Esophagus muscularis mucosa (tissue), 4 donors: ENCODE data around the gene MAOB. TPM values are rescaled to one million over a fixed set of nuclear protein-coding genes. Genes with fewer than 3 reads are reported as not detected.

Source experiments
- DNase-seq: peaks from one replicate; pipeline ENCODE4 v3.0.0-alpha.2; 2017; ENCODE audit errors: extremely low spot score
- H3K27ac ChIP-seq, 4 donors: fragments of 200-600 bp; sonication (generic); replicated peaks in 1 of 4; 1 replicate in 3 of 4; 2 replicates in 1 of 4; pipeline ENCODE4 v1.5.1; 2016 to 2019; ENCODE audit warnings: mild to moderate bottlenecking in 1 of 4
- H3K27me3 ChIP-seq, 4 donors: fragments of 200-600 bp; sonication (generic); one replicate each; pipeline versions ENCODE4 v1.5.1 to v1.6.0; 2016 to 2019
- H3K36me3 ChIP-seq, 4 donors: fragments of 200-600 bp; sonication (generic); one replicate each; pipeline ENCODE4 v1.5.1; 2016 to 2019
- H3K4me1 ChIP-seq, 4 donors: fragments of 200-600 bp; sonication (generic); one replicate each; pipeline ENCODE4 v1.5.1; 2016 to 2019
- H3K4me3 ChIP-seq, 4 donors: fragments of 200-600 bp; sonication (generic); 1 replicate in 2 of 4; 2 replicates in 2 of 4; pipeline ENCODE4 v1.5.1; 2016 to 2019; ENCODE audit warnings: mild to moderate bottlenecking in 4 of 4, moderate library complexity in 1 of 4
- H3K9me3 ChIP-seq, 4 donors: fragments of 200-600 bp; sonication (generic); 1 replicate in 3 of 4; 2 replicates in 1 of 4; pipeline ENCODE4 v1.5.1; 2016 to 2019
- CTCF ChIP-seq, 3 experiments: fragments of 200-600 bp in 2 of 3; fragments of 450-650 bp in 1 of 3; sonication (generic) in 2 of 3; IDR thresholded peaks; one replicate each; pipeline ENCODE4 v1.5.1; 2017 to 2019; ENCODE audit warnings: antibody characterized with exemption in 3 of 3, mild to moderate bottlenecking in 2 of 3, moderate library complexity in 1 of 3
- EP300 ChIP-seq: sonication (generic); formaldehyde crosslinking; IDR thresholded peaks from one replicate; pipeline ENCODE4 v1.6.1; 2017; ENCODE audit warnings: antibody characterized with exemption
- POLR2A ChIP-seq: fragments of 450-650 bp; IDR thresholded peaks from one replicate; pipeline ENCODE4 v1.6.1; 2017; ENCODE audit warnings: antibody characterized with exemption, moderate library complexity, mild to moderate bottlenecking, low read depth
- POLR2AphosphoS5 ChIP-seq, 2 donors: sonication (generic); formaldehyde crosslinking; IDR thresholded peaks; one replicate each; pipeline ENCODE4 v1.6.1; 2017; ENCODE audit warnings: antibody characterized with exemption in 2 of 2
- WGBS: methylation state at CpG from one replicate; pipeline ENCODE4 v1.1.5; 2018; 5-methylcytosine and 5-hydroxymethylcytosine counted together
- intact Hi-C: fragments of 100-400 bp; cut with DNase I; formaldehyde crosslinking; loops from one replicate; pipeline ENCODE4 v1.15.1; 2023
- total RNA-seq, 4 donors: library from RNA; depleted of rRNA; stranded (reverse); fragments of >200 nt; gene quantifications; one replicate each; pipeline versions ENCODE4 v1.1.0 to v1.2.1, GENCODE V29; 2016

Gene MAOB
- total RNA-seq, 4 donors from 2014 or later, result 37.1 to 87.8 (median 41.3) TPM

GRCh38 chrX:43850629-43851028 lies 31.6 kb downstream of the MAOB start:
- TF ChIP-seq EP300, result no peak
- no peak for TF ChIP-seq POLR2AphosphoS5 (IDR thresholded peaks at IDR 0.05)
- TF ChIP-seq CTCF (IDR thresholded peaks at IDR 0.05), result no peak

GRCh38 chrX:43849173-43849572 lies 33.1 kb downstream of the MAOB start:
- Histone ChIP-seq H3K36me3 (no peaks in the 10 kb centered on the region), H3K27me3 (no peaks in the 10 kb centered on the region), H3K4me3 (no peak overlapping the region), H3K9me3 (no peaks in the 10 kb centered on the region), H3K4me1 (peaks cover 0 to 20% (median 10%) of the 10 kb centered on the region in 4 donors), H3K27ac (peak overlapping the region in 2 of 4 donors; percentile 21 to 36)
- 45% methylated on average over 6 of the region's 6 CpGs for WGBS
- intact Hi-C loops, result no loop called here
- DNase-seq, result no peak
- TF ChIP-seq POLR2A (no peak), EP300 (no peak), POLR2AphosphoS5 (IDR thresholded peaks at IDR 0.05) (no peak), CTCF (IDR thresholded peaks at IDR 0.05) (no peak)

More at GRCh38 chrX:43850629-43851028, 31.6 kb downstream of the MAOB start:
- no peak for DNase-seq
- Histone ChIP-seq H3K27me3 (no peaks in the 10 kb centered on the region), H3K36me3 (no peaks in the 10 kb centered on the region), H3K27ac (no peak overlapping the region), H3K4me1 (peaks cover 0 to 20% (median 12%) of the 10 kb centered on the region in 4 donors), H3K9me3 (no peaks in the 10 kb centered on the region), H3K4me3 (no peak overlapping the region)
- 65% methylated on average over 2 of the region's 2 CpGs for WGBS
- intact Hi-C loops, result no loop called here

GRCh38 chrX:43847352-43847751 lies 34.9 kb downstream of the MAOB start:
- H3K27me3 ChIP-seq, result no peaks in the 10 kb centered on the region
- WGBS, result 91% methylated on average over 2 of the region's 2 CpGs
- intact Hi-C loops, result no loop called here
- H3K9me3 ChIP-seq, result no peaks in the 10 kb centered on the region
- no peak for DNase-seq
- H3K36me3 ChIP-seq, result no peaks in the 10 kb centered on the region
- no peak overlapping the region for H3K4me3 ChIP-seq
- no peak for TF ChIP-seq POLR2AphosphoS5 (IDR thresholded peaks at IDR 0.05)
- TF ChIP-seq CTCF (IDR thresholded peaks at IDR 0.05), result no peak
- TF ChIP-seq EP300, result no peak
- no peak overlapping the region for H3K27ac ChIP-seq
- peaks cover 0 to 20% (median 10%) of the 10 kb centered on the region in 4 donors for H3K4me1 ChIP-seq

DNA sequence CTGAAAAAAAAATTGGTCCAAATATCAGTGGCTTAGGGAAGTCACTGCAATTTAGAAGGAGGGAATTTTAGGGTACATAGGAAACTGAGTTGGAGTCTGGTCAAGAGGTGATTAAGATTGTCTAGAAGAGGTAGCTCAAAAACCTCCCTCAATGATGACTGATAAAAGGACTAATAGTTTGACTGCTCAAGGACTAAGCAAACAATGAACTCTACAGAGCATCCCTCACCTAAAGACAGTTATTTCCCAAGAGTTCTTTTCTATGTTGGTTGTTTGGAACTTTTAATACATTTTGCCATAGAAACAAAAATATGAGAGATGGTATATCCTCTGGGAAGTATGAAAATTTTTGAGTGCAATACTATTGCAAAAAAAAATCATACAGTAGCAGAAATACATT lies 35.7 kb downstream of the MAOB start:
- intact Hi-C loops, result no loop called here

DNA sequence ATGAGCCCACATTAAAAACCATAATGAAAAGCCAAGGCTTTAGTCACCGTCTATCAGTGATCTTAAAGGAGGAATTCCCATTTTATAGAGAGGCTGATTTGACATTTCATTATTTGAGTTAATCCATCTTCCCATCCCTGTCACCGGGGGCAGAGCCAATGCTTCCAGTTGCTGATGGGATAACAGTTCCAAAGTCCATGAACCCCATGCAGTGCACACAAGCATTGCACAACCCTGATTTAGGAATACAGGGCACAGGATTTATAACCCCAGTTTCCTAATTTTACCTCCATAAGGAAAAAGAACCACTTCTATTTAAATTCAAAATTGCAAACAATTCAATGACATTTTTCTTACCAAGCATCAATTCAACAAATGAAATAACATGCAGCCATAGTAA lies 36.5 kb downstream of the MAOB start:
- DNase-seq, result no peak
- Histone ChIP-seq H3K4me3 (no peak overlapping the region), H3K4me1 (peaks cover 0 to 20% (median 10%) of the 10 kb centered on the region in 4 donors), H3K27ac (no peak overlapping the region), H3K9me3 (no peaks in the 10 kb centered on the region), H3K36me3 (no peaks in the 10 kb centered on the region), H3K27me3 (no peaks in the 10 kb centered on the region)
- TF ChIP-seq POLR2AphosphoS5 (IDR thresholded peaks at IDR 0.05) (no peak), POLR2A (no peak), EP300 (no peak), CTCF (IDR thresholded peaks at IDR 0.05) (no peak)
- intact Hi-C loops, result no loop called here
- WGBS, result 93% methylated on average over 2 of the region's 2 CpGs

More for the DNA sequence above, 35.7 kb downstream of the MAOB start:
- Histone ChIP-seq H3K36me3 (no peaks in the 10 kb centered on the region), H3K27me3 (no peaks in the 10 kb centered on the region), H3K4me1 (peaks cover 0 to 20% (median 10%) of the 10 kb centered on the region in 4 donors), H3K4me3 (no peak overlapping the region), H3K9me3 (no peaks in the 10 kb centered on the region), H3K27ac (no peak overlapping the region)
- no peak for TF ChIP-seq EP300
- DNase-seq, result no peak
